ENCODE data around the gene NUDT12.
A peak's percentile ranks its signal among the peaks of the same experiment; 100 is the strongest.

NUDT12 gene

GRCh38 chr5:103562453-103563157, at the start of gene NUDT12:
TSS of gene NUDT12 (minus strand) at chr5:103562789. CDS start at chr5:103560248, 2,541 bp downstream.
- peak; percentile 49 for DNase-seq

GRCh38 chr5:103607346-103607745, 44.8 kb upstream of the NUDT12 start:
- no peak for DNase-seq

GRCh38 chr5:103605277-103605676, 42.7 kb upstream of the NUDT12 start:
- no peak for DNase-seq

GRCh38 chr5:103602438-103602837, 39.8 kb upstream of the NUDT12 start:
- DNase-seq: no peak

- DNase-seq: no peak
Observed at GRCh38 chr5:103601314-103601713, 38.7 kb upstream of the NUDT12 start.

GRCh38 chr5:103600086-103600485, 37.5 kb upstream of the NUDT12 start:
- no peak for DNase-seq

GRCh38 chr5:103598997-103599566, 36.5 kb upstream of the NUDT12 start:
- DNase-seq: no peak

GRCh38 chr5:103590221-103590620, 27.6 kb upstream of the NUDT12 start:
- DNase-seq: no peak

- DNase-seq: no peak
Observed at GRCh38 chr5:103589776-103590175, 27.2 kb upstream of the NUDT12 start.

- no peak for DNase-seq
Observed at GRCh38 chr5:103589357-103589756, 26.8 kb upstream of the NUDT12 start.

GRCh38 chr5:103587185-103587748, 24.7 kb upstream of the NUDT12 start:
- no peak for DNase-seq

GRCh38 chr5:103582364-103582763, 19.8 kb upstream of the NUDT12 start:
- no peak for DNase-seq

- no peak for DNase-seq
Observed at GRCh38 chr5:103573411-103573810, 10.8 kb upstream of the NUDT12 start.

- DNase-seq: no peak
Observed at GRCh38 chr5:103572454-103572853, 9.9 kb upstream of the NUDT12 start.

GRCh38 chr5:103571730-103572129, 9.1 kb upstream of the NUDT12 start:
- DNase-seq: no peak

- no peak for DNase-seq
Observed at GRCh38 chr5:103569313-103570060, 6.9 kb upstream of the NUDT12 start.

- DNase-seq: no peak
Observed at GRCh38 chr5:103565719-103566118, 3.1 kb upstream of the NUDT12 start.

- DNase-seq: no peak
Observed at GRCh38 chr5:103561685-103562452, 720 bp downstream of the NUDT12 start.

GRCh38 chr5:103560826-103561225, 1.8 kb downstream of the NUDT12 start:
- no peak for DNase-seq

GRCh38 chr5:103546858-103547257, 15.7 kb downstream of the NUDT12 start:
- no peak for DNase-seq

- DNase-seq: no peak
Observed at GRCh38 chr5:103542441-103542840, 20.1 kb downstream of the NUDT12 start.

GRCh38 chr5:103541569-103541968, 21.0 kb downstream of the NUDT12 start:
- no peak for DNase-seq

- DNase-seq: no peak
Observed at GRCh38 chr5:103541114-103541513, 21.5 kb downstream of the NUDT12 start.

Measured in CD4-positive, alpha-beta T cell treated with Interferon gamma for 1 hour (primary cell).